ENCODE results near the gene INPP5F. TPM values are rescaled to one million over a fixed set of nuclear protein-coding genes. Genes with fewer than 3 reads are reported as not detected.

Gene INPP5F
- total and polyA plus RNA-seq, 9 of the 15 experiments (the other 6 are each of a cell fraction or from before 2014, with no cell fraction given): 1.6 to 7.3 (median 6.0) TPM

- peak; percentile 47; the same call in 1 of the 2 replicates for TF ChIP-seq POLR2H (tag; IDR thresholded peaks at IDR 0.05; ENCODE audit: low read depth)
- peak; percentile 30; the same call in 1 of the 2 replicates for TF ChIP-seq NCOR1 (IDR thresholded peaks at IDR 0.05)
- 0 out of 2 replicates have a peak, but pooled peaks have one; percentile 14 for TF ChIP-seq GATA2 (CRISPR knock-in tag; IDR thresholded peaks at IDR 0.05)
- no peak for TF ChIP-seq ZNF282 (CRISPR knock-in tag; IDR thresholded peaks at IDR 0.05)
- peak; percentile 63; the same call in 1 of the 2 replicates for TF ChIP-seq LEF1 (IDR thresholded peaks at IDR 0.05)
- no peak for TF ChIP-seq COPS2 (conservative IDR thresholded peaks at IDR 0.05)
- no peak for TF ChIP-seq MIER1 (IDR thresholded peaks at IDR 0.05; ENCODE audit: low read depth)
- TF ChIP-seq MED1 (CRISPR knock-in tag; IDR thresholded peaks at IDR 0.05; ENCODE audit: borderline replicate concordance): no peak
- no peak for TF ChIP-seq WHSC1 (IDR thresholded peaks at IDR 0.05; ENCODE audit: low read length)
- no peak for TF ChIP-seq ESRRB (CRISPR knock-in tag; IDR thresholded peaks at IDR 0.05; ENCODE audit: borderline replicate concordance)
- peak; percentile 25 for TF ChIP-seq DACH1 (IDR thresholded peaks at IDR 0.05; ENCODE audit: partially characterized antibody)
- no peak for TF ChIP-seq ZBTB5 (IDR thresholded peaks at IDR 0.05)
- TF ChIP-seq BRD9 (IDR thresholded peaks at IDR 0.05; ENCODE audit: low read depth, partially characterized antibody): no peak
- peak; percentile 68; the same call in 1 of the 2 replicates for TF ChIP-seq ZKSCAN8 (CRISPR knock-in tag; IDR thresholded peaks at IDR 0.05)
- TF ChIP-seq ZNF395 (CRISPR knock-in tag; IDR thresholded peaks at IDR 0.05): 0 out of 2 replicates have a peak, but pooled peaks have one; percentile 26
- TF ChIP-seq ATF4 (CRISPR knock-in tag; IDR thresholded peaks at IDR 0.05): no peak
- no peak for TF ChIP-seq ZKSCAN3 (CRISPR knock-in tag; IDR thresholded peaks at IDR 0.05)
These were observed 995 bp upstream of the INPP5F start (continued) for GRCh38 chr10:119724593-119725516.

All from K562 (cell line).